Mesenteric fat pad (tissue), 1 donor: ENCODE results near the gene TINAGL1. TPM values are rescaled to one million over a fixed set of nuclear protein-coding genes. Genes with fewer than 3 reads are reported as not detected.
A peak's percentile ranks its signal among the peaks of the same experiment; 100 is the strongest.

Source experiments
- DNase-seq: peaks from one replicate; pipeline ENCODE4 v3.0.0-alpha.2; 2020; ENCODE audit warnings: low spot score
- total RNA-seq: library from RNA; stranded (reverse); fragmentation: NEBNext Ultra II Directional; extraction: Animal tissue kit (Norgen Biotek cat#: 25700); gene quantifications from one replicate; pipeline ENCODE4 v1.2.1, GENCODE V29; 2021
- donor health status: DM: yes; HTN: yes; CAD: no.

TINAGL1 gene
- total RNA-seq, 1 donor from 2014 or later, result 154 TPM

DNA sequence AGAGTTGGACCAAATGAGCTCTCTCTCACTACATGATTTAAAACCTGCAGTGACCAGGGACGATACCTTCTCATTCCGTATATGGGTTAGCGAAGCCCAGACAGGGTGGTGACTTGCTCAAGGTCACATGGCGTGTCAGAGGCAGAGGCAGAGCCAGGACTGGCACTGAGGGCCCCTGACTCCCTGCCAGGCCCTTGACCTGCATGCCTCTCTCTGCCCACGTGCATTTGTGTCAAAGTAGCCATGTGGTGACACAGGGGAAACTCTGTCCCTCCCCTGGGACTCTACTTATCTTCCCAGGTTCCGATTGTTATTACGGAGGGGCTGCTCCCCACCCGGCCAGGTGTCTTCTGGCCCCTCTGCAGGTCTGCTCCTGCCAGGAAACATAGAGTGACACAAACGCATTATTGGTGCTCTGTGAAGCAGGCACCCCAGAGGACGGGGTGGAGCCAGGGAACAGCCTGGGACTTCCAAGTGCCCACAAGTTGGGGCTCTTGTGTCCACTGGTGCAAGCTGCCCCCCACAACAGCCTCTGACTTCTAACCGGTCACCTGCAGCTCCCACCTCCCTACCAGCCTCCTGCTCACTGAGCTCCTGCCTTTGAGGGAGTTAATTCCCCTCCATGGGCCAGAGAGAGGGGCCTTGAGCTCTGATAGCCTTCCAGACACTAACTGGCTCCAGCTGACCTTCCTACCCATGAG is 7.3 kb upstream of the TINAGL1 start:
- DNase-seq, result peak; percentile 71

- DNase-seq, result peak; percentile 47
Observed at GRCh38 chr1:31569596-31570173, 6.6 kb upstream of the TINAGL1 start.

DNA sequence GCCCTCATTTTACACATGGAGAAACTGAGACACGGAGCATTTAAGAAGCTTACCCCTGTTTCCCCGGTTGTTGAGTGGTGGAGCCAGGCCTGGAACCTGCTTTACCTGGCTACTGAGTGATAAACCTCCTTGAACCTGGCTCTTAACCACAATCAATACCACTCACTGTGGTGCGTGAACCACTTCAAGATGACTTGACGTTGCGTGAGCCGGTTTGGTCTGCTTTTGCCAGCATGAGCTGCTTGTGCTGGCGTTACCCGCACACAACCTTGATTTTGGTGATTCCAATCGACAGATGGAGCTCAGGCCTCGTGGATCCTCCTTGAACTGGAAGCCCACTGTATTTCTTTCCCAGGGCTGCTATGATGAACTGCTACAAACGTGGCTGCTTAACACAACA is 6.1 kb upstream of the TINAGL1 start:
- peak; percentile 45 for DNase-seq

DNA sequence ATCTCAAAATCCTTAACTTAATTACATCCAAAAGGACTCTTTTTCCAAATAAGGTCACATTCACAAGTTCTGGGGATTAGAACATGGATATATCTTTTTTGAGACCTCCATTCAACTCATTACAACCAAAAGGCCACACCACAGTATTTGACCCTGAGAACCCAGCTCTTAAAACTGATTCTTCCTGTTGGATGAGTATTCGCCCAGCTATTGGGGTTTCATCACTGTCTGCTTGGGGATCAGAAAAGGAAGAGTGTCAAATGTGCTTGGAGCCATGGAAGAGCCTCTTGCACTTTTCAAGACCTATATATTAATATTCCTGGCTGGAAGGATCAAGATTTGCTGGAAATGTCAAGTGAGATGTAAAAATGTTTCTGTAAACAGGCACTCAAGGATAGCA is 5.4 kb upstream of the TINAGL1 start:
- DNase-seq, result no peak

DNA sequence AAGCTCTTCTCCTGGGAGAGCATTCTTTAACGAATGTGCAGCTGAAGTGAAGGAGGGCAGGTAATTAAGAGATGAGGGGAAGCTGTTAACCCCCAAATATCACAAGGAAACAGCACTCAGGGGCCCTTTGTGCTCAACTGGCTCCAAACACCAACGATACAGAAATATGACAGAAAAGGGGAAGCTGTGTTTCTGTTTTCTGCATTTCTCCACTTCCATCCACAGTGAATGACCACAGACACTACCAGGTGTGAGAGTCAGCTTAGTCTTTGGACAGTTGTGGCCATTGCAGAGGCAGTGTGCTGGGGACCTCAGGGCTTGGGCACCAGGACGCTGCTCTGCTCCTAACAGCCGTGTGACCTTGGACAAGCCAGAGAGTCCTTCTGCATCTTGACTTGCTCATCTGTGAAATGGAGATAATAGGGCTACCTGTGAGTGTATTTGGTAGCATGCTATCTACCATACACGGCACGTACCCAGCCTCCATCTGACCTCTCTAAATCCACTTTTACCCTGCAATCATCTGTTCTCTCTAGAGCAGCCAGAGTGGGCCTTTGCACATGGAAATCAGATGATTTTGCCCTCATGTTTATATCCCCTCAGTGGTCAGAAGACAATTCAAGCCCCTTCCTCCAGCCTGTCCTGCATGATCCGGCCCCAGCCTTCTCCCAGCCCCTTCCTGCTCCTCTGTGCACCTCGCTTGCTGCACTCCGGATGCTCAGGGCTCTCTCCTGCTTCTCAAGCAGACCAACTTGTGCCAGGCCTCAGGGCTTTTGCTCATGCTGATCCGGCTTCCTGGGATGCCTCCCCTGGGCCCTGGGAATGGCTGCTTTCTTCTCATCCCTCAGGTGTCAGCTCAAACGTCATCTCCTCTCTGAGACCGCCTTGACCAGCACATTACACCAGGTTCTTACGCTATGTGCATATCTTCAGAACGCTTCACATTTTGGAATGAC is 4.7 kb upstream of the TINAGL1 start:
- DNase-seq, result peak; percentile 55

- DNase-seq, result peak; percentile 30
Observed at GRCh38 chr1:31572323-31573104, 3.8 kb upstream of the TINAGL1 start.

DNA sequence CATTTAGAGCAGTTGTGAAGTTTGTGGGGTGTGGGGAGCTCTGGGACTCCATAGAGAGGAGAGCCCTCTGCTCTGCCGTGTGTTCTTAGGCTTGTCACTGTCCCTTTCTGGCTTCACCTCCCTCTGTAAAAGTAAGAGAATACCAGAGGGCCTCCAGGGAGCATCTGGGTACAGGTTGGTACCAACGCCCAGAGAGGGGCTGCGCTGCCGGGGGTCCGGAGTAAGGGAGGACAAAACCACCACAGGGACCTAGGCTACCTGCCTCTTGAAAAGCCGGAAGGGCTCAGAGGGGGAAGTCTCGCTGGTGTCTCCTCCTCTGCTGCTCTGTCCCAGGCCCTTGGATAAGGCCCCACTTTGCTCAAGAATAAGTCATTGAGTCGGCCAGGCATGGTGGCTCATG is 3.1 kb upstream of the TINAGL1 start:
- DNase-seq, result peak; percentile 51

DNA sequence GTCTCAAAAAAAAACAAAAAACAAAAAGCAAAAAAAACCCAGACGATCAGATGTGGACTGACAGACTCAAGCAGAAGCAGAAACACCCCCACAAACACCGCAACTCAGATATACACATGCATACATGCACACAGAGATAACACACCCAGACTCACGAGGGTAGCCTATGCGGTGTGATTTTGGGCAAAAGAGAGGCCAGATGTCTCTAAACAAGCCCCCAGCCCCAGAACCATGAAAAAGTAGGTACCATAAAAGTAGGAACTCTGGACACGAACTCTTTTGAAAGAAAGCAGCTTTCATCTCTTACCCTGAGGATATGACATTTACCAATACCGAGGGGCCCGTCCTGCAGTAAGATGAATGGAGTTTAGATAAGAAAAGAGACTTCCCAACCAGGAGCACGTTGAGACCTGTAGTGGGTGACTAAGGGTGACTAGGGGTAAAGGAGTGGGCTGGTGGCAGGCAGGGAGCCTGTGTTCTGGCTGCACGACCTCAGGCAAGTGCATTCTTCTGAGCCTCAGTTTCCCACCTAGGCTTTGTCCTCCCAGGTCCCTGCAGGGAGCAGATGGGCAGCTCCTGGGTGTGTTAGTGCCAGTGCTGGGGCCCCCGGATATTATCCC is 1.5 kb upstream of the TINAGL1 start:
- peak; percentile 82 for DNase-seq

DNA sequence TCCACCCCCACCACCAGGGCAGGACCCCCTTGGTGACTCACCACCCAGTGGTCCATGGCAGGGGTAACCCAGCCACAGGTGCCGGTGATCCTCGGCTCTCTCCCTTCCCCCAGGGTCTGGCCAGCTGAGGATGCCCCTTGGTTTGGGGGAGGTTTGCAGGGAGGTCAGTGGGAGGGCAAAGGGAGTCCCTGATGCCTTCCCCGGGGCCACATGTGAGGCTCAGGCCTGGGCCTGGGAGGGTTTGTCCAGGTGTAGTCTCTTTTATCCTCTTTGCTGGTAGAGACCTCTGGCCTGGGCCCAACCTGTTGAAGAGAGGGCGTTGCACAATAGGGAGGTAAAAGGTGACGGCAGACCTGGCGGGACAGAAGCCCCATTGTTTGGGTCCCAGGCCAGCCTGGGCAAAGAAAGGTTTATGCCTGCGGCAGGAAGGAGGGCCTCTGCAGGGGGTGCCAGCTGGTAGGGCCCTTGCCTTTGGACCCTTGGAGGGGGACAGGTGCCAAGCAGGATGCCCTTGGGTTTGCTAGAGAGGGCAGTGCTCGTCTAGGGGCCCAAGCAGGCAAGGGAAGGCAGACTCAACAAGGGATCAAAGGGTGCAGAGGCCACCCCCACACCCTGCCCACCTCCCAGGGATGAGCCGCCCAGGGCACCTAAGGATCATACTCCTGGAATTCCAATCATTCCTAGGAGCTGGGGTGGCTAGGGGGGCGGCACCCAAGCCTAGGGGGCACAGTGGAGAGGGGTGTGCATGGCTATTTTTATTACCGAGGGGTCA is 760 bp upstream of the TINAGL1 start:
- DNase-seq, result peak; percentile 75

DNA sequence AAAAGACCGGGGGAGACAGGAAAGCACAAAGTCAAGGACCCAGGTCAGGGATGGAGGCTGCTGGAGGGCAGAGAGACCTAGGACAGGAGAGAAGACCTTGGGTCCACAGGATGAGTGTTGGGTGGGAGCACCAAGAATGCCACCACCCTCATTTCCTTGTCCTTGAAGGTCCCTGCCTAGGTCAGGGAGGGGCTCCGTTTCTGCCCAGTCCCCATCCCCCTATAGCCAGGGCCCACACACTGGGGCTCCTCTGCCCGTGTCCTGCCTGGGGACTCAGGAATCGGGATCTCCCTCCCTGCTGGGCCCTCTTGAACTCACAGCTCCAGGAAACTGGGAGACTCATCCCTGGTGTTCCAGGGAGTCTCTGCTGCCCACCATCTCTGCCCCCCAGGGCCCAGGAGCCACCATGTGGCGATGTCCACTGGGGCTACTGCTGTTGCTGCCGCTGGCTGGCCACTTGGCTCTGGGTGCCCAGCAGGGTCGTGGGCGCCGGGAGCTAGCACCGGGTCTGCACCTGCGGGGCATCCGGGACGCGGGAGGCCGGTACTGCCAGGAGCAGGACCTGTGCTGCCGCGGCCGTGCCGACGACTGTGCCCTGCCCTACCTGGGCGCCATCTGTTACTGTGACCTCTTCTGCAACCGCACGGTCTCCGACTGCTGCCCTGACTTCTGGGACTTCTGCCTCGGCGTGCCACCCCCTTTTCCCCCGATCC is 584 bp downstream of the TINAGL1 start:
- peak; percentile 90 for DNase-seq

GRCh38 chr1:31577515-31578192 is 1.3 kb downstream of the TINAGL1 start:
- peak; percentile 65 for DNase-seq

- DNase-seq, result peak; percentile 59
Observed at GRCh38 chr1:31579374-31579773, 3.1 kb downstream of the TINAGL1 start.

- peak; percentile 53 for DNase-seq
Observed at GRCh38 chr1:31580513-31580870, 4.2 kb downstream of the TINAGL1 start.

- peak; percentile 69 for DNase-seq
Observed at GRCh38 chr1:31580891-31581603, 4.7 kb downstream of the TINAGL1 start.

GRCh38 chr1:31581821-31582810 is 5.8 kb downstream of the TINAGL1 start:
- peak; percentile 59 for DNase-seq

DNA sequence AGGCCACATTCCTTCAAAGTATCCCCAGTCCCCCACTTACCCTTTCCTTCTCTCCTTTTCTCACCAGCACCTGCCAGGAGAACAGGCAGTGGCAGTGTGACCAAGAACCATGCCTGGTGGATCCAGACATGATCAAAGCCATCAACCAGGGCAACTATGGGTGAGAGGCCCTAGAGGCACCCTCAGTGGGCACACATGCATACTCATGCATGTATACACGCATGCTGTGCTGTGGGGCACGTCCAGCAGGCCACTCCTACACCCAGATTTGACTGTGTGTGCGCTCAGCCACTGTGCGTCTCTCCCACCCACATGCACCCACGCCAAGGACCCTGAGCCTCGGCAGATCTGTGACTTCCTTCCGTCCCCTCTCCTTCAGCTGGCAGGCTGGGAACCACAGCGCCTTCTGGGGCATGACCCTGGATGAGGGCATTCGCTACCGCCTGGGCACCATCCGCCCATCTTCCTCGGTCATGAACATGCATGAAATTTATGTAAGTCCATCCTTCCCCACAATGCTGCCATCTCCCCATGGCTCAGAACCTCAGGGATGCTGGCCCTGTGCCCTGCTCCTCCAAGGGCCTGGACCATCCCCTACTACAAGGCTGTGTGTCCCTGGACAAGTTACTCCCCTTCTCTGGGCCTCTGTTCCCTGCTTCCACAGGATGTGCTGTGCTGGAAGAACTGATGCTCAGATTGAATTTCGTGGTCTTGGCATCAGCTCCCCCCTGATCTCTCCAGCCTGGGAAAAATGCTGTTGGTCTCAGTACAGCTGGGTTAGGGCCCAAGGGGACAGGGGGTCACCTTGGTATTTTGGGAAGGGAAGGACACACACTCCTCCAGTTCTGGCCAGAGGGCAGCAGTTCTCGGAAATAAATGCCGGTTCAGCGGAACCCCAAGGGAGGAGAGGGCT is 7.0 kb downstream of the TINAGL1 start:
- peak; percentile 75 for DNase-seq
